Ovary (tissue), 3 donors: Measurements from ENCODE around the gene IDI2.

Source experiments
- CTCF ChIP-seq, 3 donors: fragments of 450-650 bp in 2 of 3; fragments of 200-600 bp in 1 of 3; IDR thresholded peaks; one replicate each; pipeline versions ENCODE4 v1.5.1 to v1.8.0; 2016 to 2022; ENCODE audit warnings: antibody characterized with exemption in 3 of 3, mild to moderate bottlenecking in 1 of 3
- POLR2A ChIP-seq: fragments of 450-650 bp; IDR thresholded peaks from one replicate; pipeline ENCODE4 v1.6.1; 2017; ENCODE audit warnings: antibody characterized with exemption, mild to moderate bottlenecking, moderate library complexity
- donor health status: DM: no; HTN: no; CAD: no.

- TF ChIP-seq CTCF (IDR thresholded peaks at IDR 0.05) (no peak), POLR2A (no peak)
Observed at GRCh38 chr10:971150-971542, 54.5 kb downstream of the IDI2 start.
